ENCODE measurements around the gene TOM1L1.

Gene TOM1L1

GRCh38 chr17:54927525-54927924 is 26.9 kb downstream of the TOM1L1 start:
- no peak for DNase-seq (ENCODE audit: low spot score)
- no peak for TF ChIP-seq CTCF (IDR thresholded peaks at IDR 0.05; ENCODE audit: extremely low read depth, missing control alignments)

- TF ChIP-seq CTCF (IDR thresholded peaks at IDR 0.05; ENCODE audit: extremely low read depth, missing control alignments): no peak
- DNase-seq (ENCODE audit: low spot score): no peak
Measured at GRCh38 chr17:54932711-54933110, 32.1 kb downstream of the TOM1L1 start.

GRCh38 chr17:54933921-54934320 is 33.3 kb downstream of the TOM1L1 start:
- no peak for DNase-seq (ENCODE audit: low spot score)
- no peak for TF ChIP-seq CTCF (IDR thresholded peaks at IDR 0.05; ENCODE audit: extremely low read depth, missing control alignments)

- no peak for DNase-seq (ENCODE audit: low spot score)
- no peak for TF ChIP-seq CTCF (IDR thresholded peaks at IDR 0.05; ENCODE audit: extremely low read depth, missing control alignments)
Measured at GRCh38 chr17:54935471-54935870, 34.8 kb downstream of the TOM1L1 start.

- no peak for DNase-seq (ENCODE audit: low spot score)
- TF ChIP-seq CTCF (IDR thresholded peaks at IDR 0.05; ENCODE audit: extremely low read depth, missing control alignments): no peak
Measured at GRCh38 chr17:54937018-54937417, 36.4 kb downstream of the TOM1L1 start.

GRCh38 chr17:54937426-54937825 is 36.8 kb downstream of the TOM1L1 start:
- no peak for TF ChIP-seq CTCF (IDR thresholded peaks at IDR 0.05; ENCODE audit: extremely low read depth, missing control alignments)
- DNase-seq (ENCODE audit: low spot score): no peak

GRCh38 chr17:54941285-54941684 is 40.6 kb downstream of the TOM1L1 start:
- TF ChIP-seq CTCF (IDR thresholded peaks at IDR 0.05; ENCODE audit: extremely low read depth, missing control alignments): no peak
- no peak for DNase-seq (ENCODE audit: low spot score)
